Endometrial microvascular endothelial cells (primary cell): ENCODE measurements around the gene RALA. TPM values are rescaled to one million over a fixed set of nuclear protein-coding genes. Genes with fewer than 3 reads are reported as not detected.

Source experiments
- in situ Hi-C: cut with HindIII; loops from 2 replicates; pipeline ENCODE4 v1.10.0; 2017; ENCODE audit warnings: low sequenced_read_pairs, low pct_unique_long_range_greater_than_20kb; ENCODE audit errors: inconsistent ontology term
- total RNA-seq: library from RNA; depleted of rRNA; stranded (reverse); fragments of >200 nt; gene quantifications from one replicate; pipeline ENCODE4 v1.2.3, GENCODE V29; 2015; ENCODE audit errors: inconsistent ontology term

Gene RALA
- total RNA-seq, 1 donor from 2014 or later, result 51.2 TPM

DNA sequence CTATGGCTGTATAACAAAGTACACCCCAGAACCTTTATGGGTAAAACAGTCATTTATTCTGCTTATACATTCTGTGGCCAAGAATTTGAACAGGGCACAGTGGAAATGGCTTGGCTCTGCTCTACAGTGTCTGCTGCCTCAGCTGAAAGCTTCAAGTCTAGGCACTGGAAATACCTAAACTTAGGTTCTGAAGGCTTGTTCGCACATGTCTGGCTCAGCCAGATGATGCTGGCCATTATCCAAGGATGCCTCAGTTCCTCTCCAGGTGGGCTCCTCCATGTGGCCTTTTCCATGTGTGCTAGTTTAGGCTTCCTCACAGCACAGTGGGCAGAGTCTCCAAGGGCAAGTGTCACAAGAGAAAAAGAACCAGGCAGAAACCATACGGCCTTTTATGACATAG, 76.8 kb downstream of the RALA start:
- in situ Hi-C loops, result loop anchor here (25.0 kb wide), 1 partner anchor 88 kb away; the partner anchor contains the start of gene RALA

DNA sequence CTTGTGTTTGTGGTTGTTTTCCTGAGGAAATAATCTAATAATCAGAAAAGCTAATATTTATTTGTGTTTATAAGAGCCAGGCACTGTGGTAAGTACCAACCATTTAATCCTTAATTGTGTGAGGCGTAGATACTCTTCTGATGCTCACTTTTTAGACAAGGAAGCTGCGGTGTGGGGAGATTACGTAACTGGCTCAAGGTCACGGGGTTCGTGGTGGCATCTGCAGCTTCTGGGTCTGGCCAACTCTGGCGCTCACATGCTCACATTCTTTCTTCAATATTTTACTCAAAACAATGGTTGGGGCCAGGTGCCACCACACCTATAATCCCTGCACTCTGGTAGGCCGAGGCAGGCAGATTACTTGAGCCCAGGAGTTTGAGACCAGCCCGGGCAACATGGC, 77.6 kb downstream of the RALA start:
- in situ Hi-C loops, result loop anchor here (25.0 kb wide), 1 partner anchor 89 kb away; the partner anchor contains the start of gene RALA

DNA sequence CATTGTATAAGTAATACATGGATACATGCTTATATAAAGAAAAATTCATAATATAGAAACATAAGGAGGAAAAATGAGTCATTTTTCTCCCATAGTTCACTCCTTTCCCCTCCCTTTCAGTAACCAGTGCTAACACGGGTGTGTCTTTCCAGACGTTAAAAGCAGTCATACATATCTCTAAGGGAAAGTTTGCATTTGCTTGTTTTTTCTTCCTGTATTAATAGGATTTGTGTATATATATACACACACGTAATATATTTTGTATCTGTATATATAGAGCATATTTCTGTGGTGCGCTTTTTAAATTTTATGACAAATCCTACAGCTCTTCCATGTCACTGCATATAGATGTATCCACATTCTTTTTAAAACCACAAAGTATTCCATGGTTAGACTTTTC, 78.8 kb downstream of the RALA start:
- in situ Hi-C loops, result loop anchor here (25.0 kb wide), 1 partner anchor 90 kb away; the partner anchor contains the start of gene RALA

DNA sequence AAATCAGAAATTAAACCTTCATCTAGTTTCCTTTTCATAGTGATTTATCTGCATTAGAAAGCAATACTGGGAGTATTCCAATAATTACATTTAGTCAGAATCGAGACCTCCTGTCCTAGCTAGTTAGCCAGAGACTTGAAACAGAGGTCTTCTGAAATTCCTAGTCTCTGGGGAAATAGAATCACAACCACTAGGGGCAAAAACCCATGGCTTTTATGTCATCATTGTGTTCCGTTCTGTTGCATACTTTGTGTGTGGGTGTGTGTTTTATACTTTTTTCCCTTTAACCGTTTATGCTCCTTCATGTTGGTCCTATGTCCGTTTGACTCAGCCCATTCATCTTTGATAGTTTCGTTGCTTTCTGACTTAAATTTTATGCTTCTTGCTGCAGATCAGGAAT, 79.8 kb downstream of the RALA start:
- in situ Hi-C loops, result loop anchor here (25.0 kb wide), 1 partner anchor 91 kb away; the partner anchor contains the start of gene RALA

DNA sequence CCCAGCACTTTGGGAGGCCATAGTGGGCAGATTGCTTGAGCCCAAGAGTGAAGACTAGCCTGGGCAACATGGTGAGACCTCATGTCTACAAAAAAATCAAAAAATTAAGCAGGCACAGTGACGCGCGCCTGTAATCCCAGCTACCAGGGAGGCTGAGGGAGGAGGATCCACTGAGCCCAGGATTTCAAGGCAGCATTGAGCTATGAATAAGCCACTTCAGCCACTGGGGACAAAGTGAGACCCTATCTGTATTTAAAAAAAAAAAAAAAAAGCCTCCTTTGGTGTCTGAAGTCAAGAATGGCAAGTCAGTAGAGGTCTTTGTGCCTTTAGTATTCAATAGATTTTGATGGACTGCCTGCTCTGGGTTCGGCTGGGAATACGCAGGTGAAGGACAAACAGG, 85.7 kb downstream of the RALA start:
- in situ Hi-C loops, result loop anchor here (25.0 kb wide), 1 partner anchor 97 kb away; the partner anchor contains the start of gene RALA

DNA sequence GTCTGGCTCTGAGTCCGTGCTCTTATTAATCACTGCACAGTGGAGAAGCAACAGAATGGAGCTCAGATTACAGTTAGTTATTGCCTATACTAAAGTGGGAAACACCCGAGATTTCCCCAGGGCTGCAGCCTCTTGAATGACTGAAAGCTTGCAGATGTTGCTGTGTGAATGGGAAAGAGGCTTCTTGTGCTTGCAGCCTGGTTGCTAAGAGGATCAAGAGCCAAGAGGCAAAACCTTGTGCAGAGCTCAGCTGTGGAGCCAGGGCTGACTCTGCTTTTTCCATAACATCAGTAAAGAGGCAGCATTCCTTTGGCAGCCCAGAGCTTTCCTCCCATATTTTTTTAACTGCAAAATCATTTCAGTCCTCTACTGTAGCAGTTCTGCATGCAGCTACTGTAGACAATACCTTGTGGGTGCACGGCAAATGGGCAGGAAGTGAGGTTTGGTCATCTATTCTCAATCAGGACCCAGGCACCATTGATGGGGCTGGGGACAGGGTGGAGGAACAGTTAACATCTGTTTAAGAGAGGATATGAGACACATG, 86.5 kb downstream of the RALA start:
- in situ Hi-C loops, result loop anchor here (25.0 kb wide), 1 partner anchor 98 kb away; the partner anchor contains the start of gene RALA

DNA sequence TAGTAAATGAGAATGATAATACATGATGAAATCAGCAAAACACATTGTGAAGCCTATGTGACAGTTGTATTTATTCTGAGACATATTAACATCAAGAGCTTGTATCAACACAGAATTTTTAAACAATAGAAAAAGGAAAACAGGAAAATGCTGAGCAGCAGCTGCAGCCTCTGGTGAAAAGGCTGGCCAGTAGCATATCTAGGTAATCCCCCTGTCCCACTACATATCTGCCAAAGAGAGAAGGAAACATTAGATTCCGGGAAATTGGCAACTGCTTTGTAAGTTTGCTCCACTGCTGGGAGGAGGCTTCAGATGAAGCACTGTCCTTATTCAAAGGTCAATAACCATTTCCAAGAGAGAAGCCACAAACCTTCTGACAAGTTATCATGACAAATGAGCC, 89.4 kb downstream of the RALA start:
- in situ Hi-C loops, result loop anchor here (25.0 kb wide), 1 partner anchor 100 kb away; the partner anchor contains the start of gene RALA

DNA sequence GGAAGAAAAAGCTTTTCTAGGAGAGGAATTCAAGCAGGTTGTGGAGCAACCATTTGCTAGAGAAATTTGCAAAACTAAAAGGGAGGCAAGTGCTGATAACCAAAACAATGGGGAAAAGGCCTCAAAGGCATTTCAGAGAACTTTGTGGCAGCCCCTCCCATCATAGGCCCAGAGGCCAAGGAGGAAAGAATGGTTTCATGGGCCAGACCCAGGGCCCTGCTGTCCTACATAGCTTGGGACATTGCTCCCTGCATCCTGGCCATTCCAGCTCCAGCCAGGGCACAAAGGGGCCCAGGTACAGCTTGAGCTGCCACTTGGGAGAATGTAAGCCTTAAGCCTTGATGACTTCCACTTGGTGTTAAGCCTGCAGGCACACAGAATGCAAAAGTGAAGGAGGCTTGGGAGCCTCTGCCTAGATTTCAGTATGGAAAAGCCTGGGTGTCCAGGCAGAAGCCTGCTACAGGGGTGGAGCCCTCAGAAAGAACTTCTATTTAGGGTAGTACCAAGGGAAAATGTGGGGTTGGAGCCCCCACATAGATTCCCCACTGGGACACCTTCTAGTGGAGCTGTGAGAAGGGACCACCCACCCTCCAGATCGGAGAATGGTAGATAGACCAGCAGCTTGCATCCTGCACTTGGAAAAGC, 91.2 kb downstream of the RALA start:
- in situ Hi-C loops, result loop anchor here (25.0 kb wide), 1 partner anchor 102 kb away; the partner anchor contains the start of gene RALA

DNA sequence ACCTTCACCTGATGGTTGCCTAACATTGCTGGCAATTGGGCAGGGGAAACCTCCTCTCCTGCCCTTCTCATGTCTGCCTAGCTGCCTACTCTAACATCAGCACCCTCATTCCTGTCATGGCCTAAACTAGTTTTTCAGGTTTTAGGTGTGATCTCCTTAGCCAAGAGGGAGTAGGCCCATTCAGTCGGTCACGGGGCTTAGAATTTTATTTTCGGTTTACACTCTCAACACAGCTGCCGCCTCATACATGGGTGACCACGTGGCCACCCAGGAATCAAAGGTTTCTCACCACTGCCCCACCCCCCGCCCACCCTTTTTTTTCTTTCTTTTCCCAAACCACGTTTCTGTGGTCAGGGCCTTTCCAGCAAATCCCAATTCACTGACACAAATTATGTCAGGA, 97.2 kb downstream of the RALA start:
- in situ Hi-C loops, result loop anchor here (25.0 kb wide), 1 partner anchor 108 kb away; the partner anchor contains the start of gene RALA

DNA sequence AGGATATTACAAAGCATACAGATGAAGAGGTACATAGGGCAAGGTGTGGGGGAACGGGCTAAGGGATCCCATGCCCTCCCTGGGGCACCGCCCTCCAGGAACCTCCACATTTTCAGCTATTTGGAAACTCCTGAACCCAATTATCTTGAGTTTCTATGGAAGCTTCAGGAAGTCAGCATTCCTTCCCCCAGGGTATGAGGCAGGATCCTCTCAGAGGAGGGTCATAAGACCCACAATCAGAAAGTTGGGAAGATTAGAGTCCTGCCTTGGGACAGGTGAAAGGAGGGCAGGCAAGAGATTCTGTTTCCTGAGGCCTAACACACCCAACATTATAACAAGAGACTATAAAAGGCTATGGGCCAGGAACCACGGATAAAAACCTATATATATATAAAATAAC, 98.0 kb downstream of the RALA start:
- in situ Hi-C loops, result loop anchor here (25.0 kb wide), 1 partner anchor 109 kb away; the partner anchor contains the start of gene RALA

DNA sequence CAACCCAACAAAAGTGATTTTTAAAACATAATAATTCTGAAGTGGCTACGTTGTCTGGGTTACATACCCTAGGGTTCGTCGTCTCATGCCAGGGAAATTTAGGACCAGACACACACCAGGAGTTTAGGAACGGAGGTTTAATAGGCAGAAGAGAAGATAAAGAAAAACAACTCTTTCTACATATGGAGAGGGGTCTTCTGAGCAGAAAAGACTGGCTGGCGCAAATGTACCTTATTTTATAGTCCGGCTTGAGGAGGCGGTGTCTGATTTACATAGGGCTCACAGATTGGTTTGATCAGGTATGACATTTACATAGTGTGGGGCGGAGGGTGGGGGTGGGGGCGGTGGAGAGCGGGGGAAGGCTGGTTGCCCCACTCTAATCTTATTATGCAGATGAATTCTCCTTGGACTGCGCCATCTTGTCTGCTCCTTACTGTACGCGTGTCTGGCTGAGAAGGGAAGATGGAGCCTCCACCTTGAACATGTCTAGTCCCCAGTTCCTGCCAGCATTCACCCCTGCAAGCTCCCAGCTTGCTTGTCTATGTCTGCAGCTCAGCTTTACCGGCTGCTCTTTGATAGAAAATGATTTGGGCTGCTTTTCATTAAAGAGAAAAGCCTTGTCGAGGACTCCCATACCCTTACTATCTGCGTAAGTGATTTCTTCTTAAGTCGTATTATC, 98.7 kb downstream of the RALA start:
- in situ Hi-C loops, result loop anchor here (25.0 kb wide), 1 partner anchor 110 kb away; the partner anchor contains the start of gene RALA

DNA sequence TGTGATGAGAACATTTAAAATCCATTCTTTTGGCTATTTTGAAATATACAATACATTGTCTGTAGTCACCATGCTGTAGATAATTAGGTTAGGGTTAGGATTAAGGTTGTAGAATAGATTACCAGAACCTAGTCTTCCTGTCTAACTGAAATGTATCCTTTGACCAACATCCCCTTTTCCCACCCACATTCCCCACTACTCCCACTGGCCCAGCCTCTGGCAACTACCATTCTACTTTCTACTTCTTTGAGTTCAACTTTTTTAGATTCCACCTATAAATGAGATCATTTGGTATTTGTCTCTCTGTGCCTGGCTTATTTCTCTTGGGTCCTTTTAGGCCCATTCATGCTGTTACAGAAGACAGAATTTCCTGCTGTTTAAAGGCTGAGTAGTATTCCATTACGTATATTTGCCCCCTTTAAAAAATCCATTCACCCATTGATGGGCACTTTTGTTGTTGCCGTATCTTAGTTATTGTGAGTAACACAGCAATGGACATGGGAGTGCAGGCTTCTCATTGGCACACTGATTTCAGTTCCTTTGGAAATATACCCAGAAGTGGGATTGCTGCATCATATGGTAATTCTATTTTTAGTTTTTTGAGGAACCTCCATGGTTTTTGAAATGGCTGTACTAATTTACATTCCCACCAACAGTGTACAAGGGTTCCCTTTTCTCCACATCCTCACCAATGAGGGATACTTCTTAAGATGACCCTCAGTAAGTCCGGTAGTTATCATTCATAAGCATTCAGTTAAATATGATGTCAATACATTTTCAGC, 104.0 kb downstream of the RALA start:
- in situ Hi-C loops, result no loop called here

DNA sequence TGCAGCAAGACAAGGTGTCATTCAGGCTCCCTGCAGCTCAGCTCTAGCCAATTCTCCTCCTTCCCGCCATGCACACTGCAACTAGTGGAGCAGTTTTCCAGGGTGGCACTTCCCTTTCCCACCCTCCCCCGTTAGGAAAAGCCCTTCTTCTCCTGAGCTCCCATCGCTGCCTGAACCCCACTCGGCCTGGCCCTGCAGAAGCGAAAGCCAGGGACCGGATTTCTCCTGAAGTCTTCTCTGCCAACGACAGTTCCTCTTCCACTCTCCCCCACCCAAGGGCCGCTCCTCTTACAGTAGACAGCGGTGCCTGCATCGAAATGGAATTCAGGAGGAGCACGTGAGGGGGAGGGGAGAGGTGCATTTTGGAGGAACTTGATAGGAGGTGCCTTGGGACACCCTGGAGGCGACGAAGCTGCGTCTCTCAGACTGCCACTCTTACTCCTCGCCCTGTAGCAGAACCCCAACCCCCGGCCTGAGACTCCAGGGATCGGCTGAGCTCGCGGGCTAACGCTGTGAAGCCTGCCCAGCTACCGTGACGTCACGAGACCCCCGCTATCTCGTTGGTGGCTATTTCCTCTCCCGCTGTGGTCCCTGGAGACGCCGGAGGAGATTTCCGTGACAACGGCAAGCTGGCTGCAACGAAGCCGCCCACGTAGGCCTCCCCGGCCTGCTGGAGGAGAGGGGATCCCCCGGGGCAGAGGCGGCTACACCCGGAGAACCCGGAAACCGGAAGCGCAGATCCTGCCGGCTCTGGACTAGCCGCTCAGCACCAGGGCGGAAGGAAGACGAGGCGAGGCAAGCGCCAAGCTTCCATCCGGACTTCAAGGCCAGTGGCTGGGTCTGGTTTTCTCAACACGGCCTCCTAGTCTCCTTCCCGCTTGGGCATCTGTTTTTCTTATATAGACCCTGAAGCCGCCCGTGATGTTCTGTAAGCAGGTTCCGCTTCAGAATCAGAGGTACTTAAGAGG, 109.7 kb downstream of the RALA start:
- in situ Hi-C loops, result no loop called here

DNA sequence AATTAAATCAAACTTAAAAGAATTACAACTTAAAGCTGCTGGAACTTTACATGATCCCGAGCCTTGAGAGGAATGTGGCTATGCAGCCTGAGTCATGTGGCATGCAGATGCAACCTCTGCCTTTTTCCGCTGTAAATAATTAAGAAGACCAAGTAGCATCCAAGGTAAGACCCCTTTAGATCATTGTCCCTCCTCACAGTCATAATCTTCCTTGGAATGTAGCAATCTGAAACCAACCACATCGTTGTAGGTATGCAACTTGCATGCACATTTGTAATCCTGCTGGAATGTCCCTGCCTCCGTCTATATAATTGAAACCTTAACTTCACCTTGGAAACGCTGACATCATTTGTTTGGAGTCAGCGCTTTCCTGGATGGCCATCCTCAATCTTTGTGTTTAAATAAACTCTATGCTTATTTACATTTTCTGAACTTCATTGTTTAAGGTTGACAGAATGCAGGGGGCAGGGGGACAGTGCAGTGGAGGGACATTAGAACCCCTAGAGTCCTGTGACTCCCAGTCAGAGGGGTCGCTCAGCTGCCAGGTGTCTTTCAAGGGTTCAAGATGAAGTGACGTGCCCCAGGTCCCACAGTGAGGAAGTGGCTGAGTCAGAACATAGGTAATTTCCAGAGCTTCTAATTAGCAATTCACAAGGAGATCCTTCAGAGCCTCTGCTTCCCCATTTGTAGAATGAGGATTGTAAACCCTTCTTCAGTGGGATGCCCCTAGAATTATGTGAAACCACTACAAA, 110.7 kb downstream of the RALA start:
- in situ Hi-C loops, result no loop called here

DNA sequence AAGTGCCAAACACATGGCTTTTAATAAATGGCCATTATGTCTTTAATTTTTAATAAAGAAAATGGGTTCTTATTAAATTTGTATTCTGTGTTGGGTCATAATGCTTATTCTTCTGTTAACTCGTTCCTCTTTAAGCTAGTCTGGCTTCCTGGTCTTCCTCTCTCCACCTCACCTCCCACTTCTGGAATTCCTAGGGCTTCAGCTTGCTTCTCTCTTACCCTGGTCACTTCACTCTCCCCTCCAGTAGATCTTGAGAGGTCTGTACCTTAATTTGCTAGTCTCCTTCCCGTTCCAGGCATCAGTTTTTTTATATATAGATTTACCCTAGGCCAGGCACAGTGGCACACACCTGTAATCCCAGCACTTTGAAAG, 111.2 kb downstream of the RALA start:
- in situ Hi-C loops, result no loop called here

DNA sequence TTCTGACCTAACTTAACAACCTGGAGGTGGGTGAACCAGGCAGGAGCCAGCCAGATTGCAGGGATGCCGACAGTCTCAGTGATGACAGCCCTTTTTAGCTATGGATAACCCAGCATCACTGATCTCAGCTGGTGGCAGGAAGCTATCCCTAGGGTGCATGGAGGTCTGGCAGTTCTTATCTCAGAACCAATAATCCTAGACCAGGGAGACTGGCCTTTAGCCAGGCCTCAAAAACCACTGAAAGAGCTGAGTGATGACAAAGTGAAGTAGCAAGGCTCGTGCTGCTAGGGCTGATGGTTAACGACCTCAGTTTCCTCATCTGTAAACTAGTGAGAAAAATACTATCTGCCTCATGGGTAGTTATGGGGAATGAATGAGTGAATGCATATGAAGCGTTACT, 112.5 kb downstream of the RALA start:
- in situ Hi-C loops, result no loop called here

DNA sequence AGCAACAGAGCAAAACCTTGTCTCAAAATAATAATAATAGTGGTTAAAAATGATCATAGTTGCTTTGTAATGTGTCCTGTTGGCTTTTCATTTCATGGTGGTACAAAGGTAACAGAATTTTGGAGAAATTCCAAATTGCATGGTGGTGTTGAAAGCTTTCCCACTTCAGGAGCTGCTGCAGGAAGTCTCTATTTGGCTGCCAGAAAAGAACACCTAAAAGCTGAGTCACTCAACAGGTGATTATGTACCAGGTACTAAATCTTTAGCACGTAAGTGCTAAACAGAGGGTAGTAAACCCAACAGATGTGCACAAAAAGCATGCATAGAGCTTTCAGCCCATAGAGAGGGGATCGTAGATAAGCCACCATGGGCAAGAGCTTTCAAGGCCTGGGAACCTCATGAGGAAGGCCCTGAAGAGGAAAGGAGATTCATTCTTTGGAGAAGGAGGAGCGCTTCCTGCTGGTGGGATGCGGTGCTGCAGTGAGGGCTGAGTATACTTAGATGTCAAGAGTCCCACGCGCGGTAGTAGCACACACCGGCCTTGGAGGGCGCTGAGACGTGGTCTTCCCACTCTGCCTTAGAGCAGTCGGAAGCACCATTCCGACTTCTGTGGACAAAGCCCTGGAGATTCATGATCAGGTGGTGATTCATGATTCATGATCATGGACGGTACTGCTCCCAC, 118.7 kb downstream of the RALA start:
- in situ Hi-C loops, result no loop called here
